Dedifferentiated amniotic fluid mesenchymal stem cell (primary cell): Measurements from ENCODE around the gene PLS3.
A peak's percentile ranks its signal among the peaks of the same experiment; 100 is the strongest.
"Not testable (repeated sequence)": the region's sequence is repeated elsewhere in the genome, so short reads cannot be mapped to it uniquely, and the experiment has no call there.

ENCODE experiments used
- DNase-seq: peaks from one replicate; pipeline ENCODE4 v3.0.0-alpha.2; 2016; ENCODE audit errors: extremely low spot score

Gene PLS3

GRCh38 chrX:115606861-115607260, 45.9 kb downstream of the PLS3 start:
- no peak for DNase-seq

GRCh38 chrX:115609621-115610020, 48.6 kb downstream of the PLS3 start:
- no peak for DNase-seq

GRCh38 chrX:115616943-115617563, 56.1 kb downstream of the PLS3 start:
- peak; percentile 30 for DNase-seq

- no peak for DNase-seq
These were observed 61.6 kb downstream of the PLS3 start for GRCh38 chrX:115622534-115622933.

GRCh38 chrX:115624916-115625315, 63.9 kb downstream of the PLS3 start:
- DNase-seq: no peak

- DNase-seq: peak; percentile 40
These were observed 64.8 kb downstream of the PLS3 start for GRCh38 chrX:115625572-115626301.

- no peak for DNase-seq
These were observed 69.2 kb downstream of the PLS3 start for GRCh38 chrX:115630204-115630603.

GRCh38 chrX:115632455-115632854, 71.5 kb downstream of the PLS3 start:
- no peak for DNase-seq

GRCh38 chrX:115633397-115633796, 72.4 kb downstream of the PLS3 start:
- not testable (repeated sequence) for DNase-seq

GRCh38 chrX:115639334-115639880, 78.4 kb downstream of the PLS3 start:
- DNase-seq: no peak

GRCh38 chrX:115642311-115642710, 81.3 kb downstream of the PLS3 start:
- DNase-seq: no peak

- peak; percentile 79 for DNase-seq
These were observed 82.0 kb downstream of the PLS3 start for GRCh38 chrX:115642895-115643530.

GRCh38 chrX:115644397-115644796, 83.4 kb downstream of the PLS3 start:
- DNase-seq: not testable (repeated sequence)

- DNase-seq: peak; percentile 25
These were observed 88.6 kb downstream of the PLS3 start for GRCh38 chrX:115649461-115650063.

- DNase-seq: peak; percentile 46
These were observed 89.5 kb downstream of the PLS3 start for GRCh38 chrX:115650449-115650848.

GRCh38 chrX:115650916-115651315, 89.9 kb downstream of the PLS3 start:
- peak; percentile 34 for DNase-seq

- DNase-seq: no peak
These were observed 91.2 kb downstream of the PLS3 start for GRCh38 chrX:115652221-115652620.

GRCh38 chrX:115665122-115665521, 104.1 kb downstream of the PLS3 start:
- no peak for DNase-seq

GRCh38 chrX:115679460-115679859, 118.5 kb downstream of the PLS3 start:
- peak; percentile 30 for DNase-seq

GRCh38 chrX:115687595-115687994, 126.6 kb downstream of the PLS3 start:
- DNase-seq: no peak

- DNase-seq: no peak
These were observed 129.0 kb downstream of the PLS3 start for GRCh38 chrX:115689931-115690330.

GRCh38 chrX:115690511-115691216, 129.7 kb downstream of the PLS3 start:
- peak; percentile 82 for DNase-seq
